GM12873 (cell line): ENCODE data around the gene PTBP1.

ENCODE experiments used
- CTCF ChIP-seq: IDR thresholded peaks from 2 replicates; pipeline ENCODE4 v1.5.1; 2012; ENCODE audit warnings: low read depth, mild to moderate bottlenecking, moderate library complexity, low read length, control low read depth; ENCODE audit not compliant: insufficient read depth; ENCODE audit errors: missing control alignments

The PTBP1 gene

GRCh38 chr19:776549-776948, 20.7 kb upstream of the PTBP1 start:
- no peak for TF ChIP-seq CTCF

- no peak for TF ChIP-seq CTCF
These were observed 18.2 kb upstream of the PTBP1 start for GRCh38 chr19:778910-779653.

DNA sequence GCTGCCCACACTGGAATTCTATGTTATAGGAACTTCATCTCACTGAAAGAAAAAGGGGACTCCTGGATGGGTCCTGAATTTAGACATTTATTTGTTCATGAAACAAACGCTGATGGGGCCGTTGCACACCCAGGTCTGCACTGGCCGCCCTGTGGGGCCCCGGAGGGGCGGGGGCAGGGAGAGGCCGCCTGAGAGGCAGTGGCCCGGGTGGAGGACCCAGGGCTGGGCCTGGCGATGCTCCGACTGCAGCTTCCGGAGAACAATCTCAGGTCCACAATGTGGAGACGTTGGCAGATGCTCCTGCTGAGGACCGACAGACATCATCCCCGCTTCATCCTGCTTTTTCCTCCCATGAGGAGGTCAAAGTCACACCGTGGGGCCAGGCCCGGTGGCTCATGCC, 16.3 kb upstream of the PTBP1 start:
- no peak for TF ChIP-seq CTCF

GRCh38 chr19:781800-782184, 15.5 kb upstream of the PTBP1 start:
- TF ChIP-seq CTCF: no peak

GRCh38 chr19:782185-782877, 14.9 kb upstream of the PTBP1 start:
- TF ChIP-seq CTCF: no peak

DNA sequence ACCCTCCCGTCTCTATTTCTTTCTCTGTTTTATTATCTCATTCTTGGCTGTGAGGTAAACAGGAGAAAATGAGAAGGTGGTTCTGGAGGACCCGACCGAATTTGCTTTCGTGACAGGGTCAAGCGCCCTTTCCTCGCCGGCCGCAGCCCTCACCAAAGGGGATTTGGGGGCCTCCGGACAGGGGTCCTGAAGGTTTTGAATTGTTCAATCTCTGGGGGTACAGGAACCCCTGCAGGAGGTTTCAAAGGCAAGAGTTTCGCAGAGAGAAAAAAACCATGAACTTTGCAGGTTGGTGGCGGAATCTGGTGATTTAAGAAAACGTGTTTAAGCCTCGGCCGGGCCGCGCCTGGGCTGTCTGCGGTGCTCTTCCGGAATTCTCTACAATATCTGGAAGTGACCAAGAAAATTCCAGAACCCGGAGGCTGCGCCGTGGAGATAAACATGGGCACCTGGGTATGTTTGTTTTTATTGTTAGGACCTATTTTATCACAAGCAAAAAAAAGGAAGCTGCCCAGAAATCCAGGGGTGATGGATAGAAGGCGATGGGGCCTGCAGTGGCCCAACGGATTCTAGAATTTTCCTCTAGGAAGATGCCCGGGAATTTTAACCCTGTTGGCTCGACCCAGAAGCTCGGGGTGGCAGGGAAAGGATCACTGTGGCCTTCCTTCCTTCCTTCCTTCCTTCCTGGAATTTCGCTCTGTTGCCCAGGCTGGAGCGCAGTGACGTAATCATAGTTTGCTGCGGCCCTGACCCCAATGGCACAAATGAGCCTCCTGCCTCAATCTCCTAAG, 14.2 kb upstream of the PTBP1 start:
- TF ChIP-seq CTCF: no peak

- no peak for TF ChIP-seq CTCF
These were observed 12.7 kb upstream of the PTBP1 start for GRCh38 chr19:784541-784940.
